ENCODE measurements around the gene ERFE. TPM values are rescaled to one million over a fixed set of nuclear protein-coding genes. Genes with fewer than 3 reads are reported as not detected.
A peak's percentile ranks its signal among the peaks of the same experiment; 100 is the strongest.

Gene ERFE
- total and polyA plus RNA-seq, 2 of the 13 experiments (the other 11 are each of a cell fraction or from before 2014, with no cell fraction given): 0.09 TPM; not detected in 1

DNA sequence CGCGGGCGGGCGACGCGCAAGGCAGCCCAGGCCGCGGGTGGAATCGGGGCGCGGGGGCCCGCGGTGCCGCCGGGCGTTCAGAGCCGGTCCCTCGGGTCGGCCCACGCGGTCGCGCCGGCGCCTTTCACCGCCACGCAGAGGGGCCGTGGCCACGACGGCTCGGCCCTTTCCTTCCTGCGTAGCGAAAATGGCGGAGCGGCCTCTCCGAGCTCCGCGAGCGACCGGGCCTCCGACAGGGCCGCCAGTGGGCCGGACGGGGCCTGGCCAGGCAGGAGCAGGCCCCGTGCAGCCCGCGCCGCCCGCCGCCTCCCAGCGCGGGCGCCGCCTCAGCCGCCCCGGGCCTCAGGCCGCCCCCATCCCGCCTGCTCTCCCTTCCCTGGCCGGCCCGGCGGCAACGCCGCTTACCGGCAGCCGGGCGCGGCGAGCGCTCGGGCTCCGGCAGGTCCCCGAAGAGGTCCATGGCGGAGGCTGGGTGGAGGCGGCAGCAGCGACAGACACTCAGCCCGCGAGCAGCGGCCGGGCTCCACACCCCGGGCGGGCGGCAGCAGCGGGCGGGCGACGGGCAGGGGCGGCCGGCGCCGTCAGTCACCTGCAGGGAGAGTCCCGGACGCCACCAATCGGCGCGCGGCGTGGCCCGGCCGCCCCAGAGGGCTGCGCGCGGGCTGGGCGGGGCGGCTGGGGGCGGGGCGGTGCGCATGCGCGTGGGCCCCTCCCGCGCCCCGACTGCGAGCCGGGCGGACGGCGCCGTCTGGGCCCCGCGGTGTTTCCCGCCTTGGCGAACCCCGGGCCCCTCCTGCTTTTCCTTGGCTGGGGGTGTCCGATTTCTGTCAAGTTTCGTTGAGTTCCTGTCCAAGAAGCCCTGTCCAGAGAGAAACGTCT lies 44.6 kb downstream of the ERFE start, which contains the start of gene ILKAP (continued):
- peak; percentile 96 for TF ChIP-seq IRX3 (CRISPR knock-in tag; IDR thresholded peaks at IDR 0.05; ENCODE audit: borderline replicate concordance, low read depth)
- TF ChIP-seq YEATS4 (CRISPR knock-in tag; IDR thresholded peaks at IDR 0.05; ENCODE audit: borderline replicate concordance): peak; percentile 67; the same call in 1 of the 2 replicates
- 0 out of 2 replicates have a peak, but pooled peaks have one; percentile 58 for TF ChIP-seq ZNF737 (CRISPR knock-in tag; IDR thresholded peaks at IDR 0.05; ENCODE audit: borderline replicate concordance)
- TF ChIP-seq, protein P1, sequence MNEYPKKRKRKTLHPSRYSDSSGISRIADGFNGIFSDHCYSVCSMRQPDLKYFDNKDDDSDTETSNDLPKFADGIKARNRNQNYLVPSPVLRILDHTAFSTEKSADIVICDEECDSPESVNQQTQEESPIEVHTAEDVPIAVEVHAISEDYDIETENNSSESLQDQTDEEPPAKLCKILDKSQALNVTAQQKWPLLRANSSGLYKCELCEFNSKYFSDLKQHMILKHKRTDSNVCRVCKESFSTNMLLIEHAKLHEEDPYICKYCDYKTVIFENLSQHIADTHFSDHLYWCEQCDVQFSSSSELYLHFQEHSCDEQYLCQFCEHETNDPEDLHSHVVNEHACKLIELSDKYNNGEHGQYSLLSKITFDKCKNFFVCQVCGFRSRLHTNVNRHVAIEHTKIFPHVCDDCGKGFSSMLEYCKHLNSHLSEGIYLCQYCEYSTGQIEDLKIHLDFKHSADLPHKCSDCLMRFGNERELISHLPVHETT (CRISPR knock-in tag; conservative IDR thresholded peaks at IDR 0.05): peak; percentile 79
- TF ChIP-seq ZNF101 (CRISPR knock-in tag; IDR thresholded peaks at IDR 0.05; ENCODE audit: borderline replicate concordance, low read depth): no peak
- TF ChIP-seq SIN3A (IDR thresholded peaks at IDR 0.05; ENCODE audit: borderline replicate concordance, low read depth, low read length): peak; percentile 71; the same call in 1 of the 2 replicates
- TF ChIP-seq, protein P2, sequence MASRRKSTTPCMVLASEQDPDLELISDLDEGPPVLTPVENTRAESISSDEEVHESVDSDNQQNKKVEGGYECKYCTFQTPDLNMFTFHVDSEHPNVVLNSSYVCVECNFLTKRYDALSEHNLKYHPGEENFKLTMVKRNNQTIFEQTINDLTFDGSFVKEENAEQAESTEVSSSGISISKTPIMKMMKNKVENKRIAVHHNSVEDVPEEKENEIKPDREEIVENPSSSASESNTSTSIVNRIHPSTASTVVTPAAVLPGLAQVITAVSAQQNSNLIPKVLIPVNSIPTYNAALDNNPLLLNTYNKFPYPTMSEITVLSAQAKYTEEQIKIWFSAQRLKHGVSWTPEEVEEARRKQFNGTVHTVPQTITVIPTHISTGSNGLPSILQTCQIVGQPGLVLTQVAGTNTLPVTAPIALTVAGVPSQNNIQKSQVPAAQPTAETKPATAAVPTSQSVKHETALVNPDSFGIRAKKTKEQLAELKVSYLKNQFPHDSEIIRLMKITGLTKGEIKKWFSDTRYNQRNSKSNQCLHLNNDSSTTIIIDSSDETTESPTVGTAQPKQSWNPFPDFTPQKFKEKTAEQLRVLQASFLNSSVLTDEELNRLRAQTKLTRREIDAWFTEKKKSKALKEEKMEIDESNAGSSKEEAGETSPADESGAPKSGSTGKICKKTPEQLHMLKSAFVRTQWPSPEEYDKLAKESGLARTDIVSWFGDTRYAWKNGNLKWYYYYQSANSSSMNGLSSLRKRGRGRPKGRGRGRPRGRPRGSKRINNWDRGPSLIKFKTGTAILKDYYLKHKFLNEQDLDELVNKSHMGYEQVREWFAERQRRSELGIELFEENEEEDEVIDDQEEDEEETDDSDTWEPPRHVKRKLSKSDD (CRISPR knock-in tag; IDR thresholded peaks at IDR 0.05; ENCODE audit: low read depth): 0 out of 2 replicates have a peak, but pooled peaks have one; percentile 2
- no peak for TF ChIP-seq CBX2 (IDR thresholded peaks at IDR 0.05; ENCODE audit: low read depth, low read length)
- TF ChIP-seq CBX2 (CRISPR knock-in tag; IDR thresholded peaks at IDR 0.05; ENCODE audit: low read depth): 0 out of 2 replicates have a peak, but pooled peaks have one; percentile 16
- peak; percentile 81 for TF ChIP-seq ZNF709 (CRISPR knock-in tag; IDR thresholded peaks at IDR 0.05)
- TF ChIP-seq PITX1 (CRISPR knock-in tag; IDR thresholded peaks at IDR 0.05): peak; percentile 56; the same call in 1 of the 2 replicates
- peak; percentile 58; the same call in 1 of the 2 replicates for TF ChIP-seq ATF7-NPFF (CRISPR knock-in tag; IDR thresholded peaks at IDR 0.05; ENCODE audit: low read depth)
- peak; percentile 27; the same call in 1 of the 2 replicates for TF ChIP-seq SMAD1 (CRISPR knock-in tag; IDR thresholded peaks at IDR 0.05; ENCODE audit: borderline replicate concordance, low read depth)
- TF ChIP-seq, protein P3, sequence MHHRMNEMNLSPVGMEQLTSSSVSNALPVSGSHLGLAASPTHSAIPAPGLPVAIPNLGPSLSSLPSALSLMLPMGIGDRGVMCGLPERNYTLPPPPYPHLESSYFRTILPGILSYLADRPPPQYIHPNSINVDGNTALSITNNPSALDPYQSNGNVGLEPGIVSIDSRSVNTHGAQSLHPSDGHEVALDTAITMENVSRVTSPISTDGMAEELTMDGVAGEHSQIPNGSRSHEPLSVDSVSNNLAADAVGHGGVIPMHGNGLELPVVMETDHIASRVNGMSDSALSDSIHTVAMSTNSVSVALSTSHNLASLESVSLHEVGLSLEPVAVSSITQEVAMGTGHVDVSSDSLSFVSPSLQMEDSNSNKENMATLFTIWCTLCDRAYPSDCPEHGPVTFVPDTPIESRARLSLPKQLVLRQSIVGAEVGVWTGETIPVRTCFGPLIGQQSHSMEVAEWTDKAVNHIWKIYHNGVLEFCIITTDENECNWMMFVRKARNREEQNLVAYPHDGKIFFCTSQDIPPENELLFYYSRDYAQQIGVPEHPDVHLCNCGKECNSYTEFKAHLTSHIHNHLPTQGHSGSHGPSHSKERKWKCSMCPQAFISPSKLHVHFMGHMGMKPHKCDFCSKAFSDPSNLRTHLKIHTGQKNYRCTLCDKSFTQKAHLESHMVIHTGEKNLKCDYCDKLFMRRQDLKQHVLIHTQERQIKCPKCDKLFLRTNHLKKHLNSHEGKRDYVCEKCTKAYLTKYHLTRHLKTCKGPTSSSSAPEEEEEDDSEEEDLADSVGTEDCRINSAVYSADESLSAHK (CRISPR knock-in tag; IDR thresholded peaks at IDR 0.05; ENCODE audit: borderline replicate concordance): no peak
- peak; percentile 54 for TF ChIP-seq SALL1 (CRISPR knock-in tag; IDR thresholded peaks at IDR 0.05)

Measured in HepG2 (cell line).